Measurements from ENCODE around the gene ELP4.

Gene ELP4

GRCh38 chr11:31812383-31813381 is 303.1 kb downstream of the ELP4 start:
- no peak for DNase-seq (ENCODE audit: low spot score)

- DNase-seq (ENCODE audit: low spot score) = no peak
Measured at GRCh38 chr11:31813391-31814175, 304.0 kb downstream of the ELP4 start.

GRCh38 chr11:31814176-31814868 is 304.8 kb downstream of the ELP4 start:
- DNase-seq (ENCODE audit: low spot score) = no peak

- DNase-seq (ENCODE audit: low spot score) = peak; percentile 24
Measured at GRCh38 chr11:31815711-31816467, 306.3 kb downstream of the ELP4 start.

GRCh38 chr11:31816468-31817053 is 307.0 kb downstream of the ELP4 start:
- no peak for DNase-seq (ENCODE audit: low spot score)

GRCh38 chr11:31817054-31817620 is 307.6 kb downstream of the ELP4 start:
- no peak for DNase-seq (ENCODE audit: low spot score)

GRCh38 chr11:31817621-31818424 is 308.3 kb downstream of the ELP4 start:
- DNase-seq (ENCODE audit: low spot score) = no peak

- no peak for DNase-seq (ENCODE audit: low spot score)
Measured at GRCh38 chr11:31818425-31818755, 308.8 kb downstream of the ELP4 start.

GRCh38 chr11:31818874-31819331 is 309.3 kb downstream of the ELP4 start:
- DNase-seq (ENCODE audit: low spot score) = no peak

GRCh38 chr11:31819621-31820437 is 310.3 kb downstream of the ELP4 start:
- no peak for DNase-seq (ENCODE audit: low spot score)

- no peak for DNase-seq (ENCODE audit: low spot score)
Measured at GRCh38 chr11:31820438-31820818, 310.9 kb downstream of the ELP4 start.

GRCh38 chr11:31821235-31821764 is 311.7 kb downstream of the ELP4 start:
- DNase-seq (ENCODE audit: low spot score) = no peak

- no peak for DNase-seq (ENCODE audit: low spot score)
Measured at GRCh38 chr11:31821766-31822165, 312.2 kb downstream of the ELP4 start.

- no peak for DNase-seq (ENCODE audit: low spot score)
Measured at GRCh38 chr11:31822175-31822926, 312.8 kb downstream of the ELP4 start.

GRCh38 chr11:31822927-31823643 is 313.5 kb downstream of the ELP4 start:
- DNase-seq (ENCODE audit: low spot score) = no peak

GRCh38 chr11:31823644-31824331 is 314.2 kb downstream of the ELP4 start:
- DNase-seq (ENCODE audit: low spot score) = no peak
